ENCODE results near the gene DPP6. TPM values are rescaled to one million over a fixed set of nuclear protein-coding genes. Genes with fewer than 3 reads are reported as not detected.

Gene DPP6
- total RNA-seq, 1 experiment from 2014 or later: not detected

- peaks cover 75% of the 10 kb centered on the region for H3K9me3 Mint-ChIP-seq
- H3K4me3 Mint-ChIP-seq: no peak overlapping the region
- peaks cover 70% of the 10 kb centered on the region for H3K36me3 Mint-ChIP-seq
- DNase-seq (ENCODE audit: low spot score) (no peak), ATAC-seq (no peak)
- ChIA-PET CTCF (no interaction called here), POLR2A (no interaction called here)
- H3K27ac Mint-ChIP-seq: no peak overlapping the region
- H3K27me3 Mint-ChIP-seq (ENCODE audit: low read depth): peaks cover 8% of the 10 kb centered on the region
- no peak for TF ChIP-seq SMAD4 (CRISPR knock-in tag; IDR thresholded peaks at IDR 0.05)
- no peak for TF ChIP-seq USF2 (CRISPR knock-in tag; IDR thresholded peaks at IDR 0.05)
- TF ChIP-seq ATF3 (CRISPR knock-in tag; conservative IDR thresholded peaks at IDR 0.05): no peak
- TF ChIP-seq ERG (CRISPR knock-in tag; IDR thresholded peaks at IDR 0.05): no peak
- TF ChIP-seq CDX4 (CRISPR knock-in tag; IDR thresholded peaks at IDR 0.05; ENCODE audit: borderline replicate concordance): no peak
- H3K4me1 Mint-ChIP-seq: no peaks in the 10 kb centered on the region
Measured at GRCh38 chr7:154746571-154747360, 694.6 kb downstream of the DPP6 start.

- POLR2A ChIA-PET: no interaction called here
Measured at GRCh38 chr7:154748089-154748786, 696.0 kb downstream of the DPP6 start.

More at GRCh38 chr7:154748089-154748786, 696.0 kb downstream of the DPP6 start:
- H3K36me3 Mint-ChIP-seq: peaks cover 62% of the 10 kb centered on the region
- no peak for ATAC-seq
- DNase-seq (ENCODE audit: low spot score): no peak
- no peak overlapping the region for H3K4me3 Mint-ChIP-seq
- CTCF ChIA-PET: no interaction called here
- peaks cover 8% of the 10 kb centered on the region for H3K27me3 Mint-ChIP-seq (ENCODE audit: low read depth)
- peaks cover 75% of the 10 kb centered on the region for H3K9me3 Mint-ChIP-seq
- TF ChIP-seq HMGA2 (CRISPR knock-in tag; IDR thresholded peaks at IDR 0.05): no peak
- TF ChIP-seq OVOL2 (CRISPR knock-in tag; IDR thresholded peaks at IDR 0.05; ENCODE audit: borderline replicate concordance): no peak
- no peak for TF ChIP-seq ZBTB43 (CRISPR knock-in tag; IDR thresholded peaks at IDR 0.05)
- no peak for TF ChIP-seq CDX4 (CRISPR knock-in tag; IDR thresholded peaks at IDR 0.05; ENCODE audit: borderline replicate concordance)
- no peak for TF ChIP-seq ATF3 (CRISPR knock-in tag; conservative IDR thresholded peaks at IDR 0.05)
- TF ChIP-seq ELF4 (CRISPR knock-in tag; IDR thresholded peaks at IDR 0.05; ENCODE audit: low read depth): no peak
- no peak for TF ChIP-seq RELA (CRISPR knock-in tag; IDR thresholded peaks at IDR 0.05; ENCODE audit: borderline replicate concordance)
- TF ChIP-seq NR1H2 (CRISPR knock-in tag; IDR thresholded peaks at IDR 0.05): no peak
- TF ChIP-seq ETV6 (CRISPR knock-in tag; IDR thresholded peaks at IDR 0.05): no peak
- TF ChIP-seq ZSCAN18 (CRISPR knock-in tag; IDR thresholded peaks at IDR 0.05): no peak
- no peak for TF ChIP-seq STAT6 (CRISPR knock-in tag; conservative IDR thresholded peaks at IDR 0.05; ENCODE audit: low read depth)
- TF ChIP-seq CBFB (CRISPR knock-in tag; IDR thresholded peaks at IDR 0.05; ENCODE audit: low read depth): no peak
- TF ChIP-seq ZNF423 (CRISPR knock-in tag; IDR thresholded peaks at IDR 0.05): no peak
- no peak for TF ChIP-seq NFATC4 (CRISPR knock-in tag; IDR thresholded peaks at IDR 0.05)
- no peak for TF ChIP-seq NFE2L1 (CRISPR knock-in tag; IDR thresholded peaks at IDR 0.05)
- TF ChIP-seq MXD4 (CRISPR knock-in tag; IDR thresholded peaks at IDR 0.05; ENCODE audit: borderline replicate concordance): no peak
- no peak for TF ChIP-seq CREM (CRISPR knock-in tag; IDR thresholded peaks at IDR 0.05)
- TF ChIP-seq ZNF671 (CRISPR knock-in tag; IDR thresholded peaks at IDR 0.05): no peak
- no peaks in the 10 kb centered on the region for H3K4me1 Mint-ChIP-seq
- H3K27ac Mint-ChIP-seq: no peak overlapping the region
